HG02763 (cell line): ENCODE measurements around the gene ETV6.
"Not testable (repeated sequence)": the region's sequence is repeated elsewhere in the genome, so short reads cannot be mapped to it uniquely, and the experiment has no call there.

Source experiments
- ATAC-seq: cut with Tn5 transposase; IDR thresholded peaks from one replicate; pipeline ENCODE4 v1.9.1; 2021; ENCODE audit warnings: mild to moderate bottlenecking, moderate library complexity; ENCODE audit not compliant: unreplicated experiment

Gene ETV6

DNA sequence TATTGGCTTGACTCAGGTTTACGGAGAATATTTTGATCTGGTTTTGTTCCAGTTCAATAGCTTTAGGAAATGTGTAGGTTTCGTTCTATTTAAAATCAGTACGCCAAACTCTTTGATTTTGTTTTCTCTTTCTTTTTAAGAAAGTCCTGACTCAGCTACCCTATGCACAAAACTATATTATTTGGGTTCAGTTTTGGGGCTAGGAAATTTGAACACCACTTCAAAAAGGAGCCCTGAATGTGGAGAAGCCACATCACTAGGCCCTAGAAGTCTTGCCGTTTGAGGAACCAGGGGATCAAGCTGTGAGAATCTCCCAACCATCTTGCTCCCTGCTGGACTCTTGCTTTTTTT, 253.0 kb downstream of the ETV6 start:
- ATAC-seq, result no peak

DNA sequence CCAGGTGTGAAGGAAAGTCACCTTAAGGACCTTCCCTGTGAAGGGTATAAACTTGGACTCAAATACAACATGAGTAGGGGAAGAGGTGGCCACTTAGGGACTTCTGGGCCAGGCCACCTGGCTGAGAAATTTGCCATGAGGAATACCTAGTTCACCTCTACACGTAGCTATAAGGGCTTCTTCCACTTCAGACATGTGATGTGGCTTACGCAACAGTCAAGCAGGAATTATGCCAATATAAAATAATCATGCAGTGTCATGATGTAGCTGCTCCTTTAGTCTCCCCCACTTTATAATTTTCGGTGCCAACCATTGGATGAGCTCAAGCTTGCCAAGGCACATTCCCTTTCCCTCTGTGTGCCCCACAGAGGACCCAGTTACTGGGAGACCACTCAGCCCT, 254.7 kb downstream of the ETV6 start:
- no peak for ATAC-seq

DNA sequence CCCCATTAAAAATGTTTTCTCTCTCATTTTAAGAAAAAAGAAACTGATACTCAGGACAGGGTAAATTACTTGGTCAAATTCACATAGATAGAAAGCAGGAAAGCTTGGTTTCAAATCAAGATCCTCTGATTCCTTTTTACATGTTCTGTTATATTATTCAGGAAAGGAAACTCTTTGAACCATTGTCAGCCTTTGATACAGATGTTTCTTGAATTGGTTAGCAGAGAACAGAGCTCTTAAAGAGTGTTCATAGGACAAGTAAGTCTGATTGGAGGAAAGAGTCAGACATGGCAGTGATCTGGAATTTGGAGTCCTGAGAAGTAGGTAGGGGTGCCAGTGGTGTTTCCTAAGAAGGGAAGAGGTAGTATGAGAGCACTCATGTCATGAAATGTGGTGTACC, 256.1 kb downstream of the ETV6 start:
- ATAC-seq, result no peak

DNA sequence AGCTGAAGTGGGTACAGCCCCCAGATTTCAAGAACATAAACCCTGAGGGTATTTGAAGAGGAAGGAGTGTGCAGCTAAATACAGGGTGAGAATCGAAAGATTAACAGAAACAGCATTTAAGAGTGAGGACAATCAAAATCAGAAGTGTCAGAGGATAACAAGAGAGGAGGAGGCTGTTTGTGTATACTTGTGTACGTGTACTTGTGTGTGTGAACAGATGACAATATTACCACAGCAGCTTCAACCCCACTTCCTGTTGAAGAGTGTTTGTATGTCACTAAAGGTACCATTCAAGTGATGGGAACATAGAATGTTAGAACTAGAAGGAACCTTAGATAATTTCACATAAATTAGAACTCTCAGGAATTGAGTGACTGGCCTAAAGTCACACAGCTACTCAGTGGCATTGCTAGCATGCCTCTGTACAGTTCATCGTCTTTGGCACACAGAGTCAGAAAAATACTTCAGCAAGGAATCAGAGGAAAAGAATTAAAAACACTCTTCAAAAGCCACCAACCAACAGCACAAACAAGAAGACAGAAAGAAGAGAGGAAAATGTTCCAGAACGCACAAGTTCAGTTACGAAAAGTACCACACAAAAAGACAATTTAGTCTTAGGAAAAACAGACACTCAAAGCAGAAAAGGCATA, 256.9 kb downstream of the ETV6 start:
- ATAC-seq, result no peak

DNA sequence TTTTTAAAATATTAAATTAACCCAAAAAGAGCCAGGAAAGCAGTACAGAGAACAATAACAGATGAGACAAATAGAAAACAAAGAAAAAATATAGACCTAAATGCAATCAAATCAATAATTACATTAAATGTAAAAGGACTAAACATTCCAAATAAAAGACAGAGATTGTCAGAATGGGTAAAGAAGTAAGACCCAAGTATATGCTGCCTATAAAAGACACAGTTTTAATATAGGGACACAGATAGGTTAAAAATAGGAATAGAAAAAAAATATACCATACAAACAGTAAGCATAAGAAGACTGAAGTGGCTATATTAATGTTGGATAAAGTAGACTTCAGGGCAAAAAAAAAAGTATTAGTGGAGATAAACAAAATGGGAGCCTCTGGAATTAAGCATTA, 258.2 kb downstream of the ETV6 start:
- no peak for ATAC-seq

DNA sequence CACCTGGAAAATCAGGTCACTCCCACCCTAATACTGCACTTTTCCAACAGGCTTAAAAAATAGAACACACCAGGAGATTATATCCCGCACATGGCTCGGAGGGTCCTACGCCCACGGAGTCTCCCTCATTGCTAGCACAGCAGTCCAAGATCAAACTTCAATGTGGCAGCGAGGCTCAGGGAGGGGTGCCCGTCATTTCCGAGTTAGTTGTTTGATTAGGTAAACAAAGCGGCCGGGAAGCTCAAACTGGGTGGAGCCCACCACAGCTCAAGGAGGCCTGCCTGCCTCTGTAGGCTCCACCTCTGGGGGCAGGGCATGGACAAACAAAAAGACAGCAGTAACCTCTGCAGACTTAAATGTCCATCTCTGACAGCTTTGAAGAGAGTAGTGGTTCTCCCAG, 259.9 kb downstream of the ETV6 start:
- ATAC-seq, result not testable (repeated sequence)

DNA sequence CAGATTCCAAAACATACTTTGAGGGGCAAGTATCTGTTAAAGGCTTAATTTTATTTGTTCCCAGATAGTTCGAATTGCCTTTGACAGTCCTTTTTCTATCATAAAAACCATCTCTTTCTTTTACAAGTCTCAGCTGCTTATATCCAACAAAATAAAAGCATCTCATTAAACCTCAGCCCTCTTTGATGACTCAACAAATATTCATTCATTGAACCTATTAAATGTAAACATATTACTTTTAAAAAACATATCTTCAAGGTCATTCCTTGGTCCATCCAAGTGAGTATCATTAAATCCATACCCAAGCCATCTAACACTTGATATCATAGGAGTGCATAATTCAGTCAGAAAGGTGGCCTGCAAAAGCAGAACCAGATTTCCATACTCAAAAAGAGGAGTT, 266.6 kb downstream of the ETV6 start:
- no peak for ATAC-seq

DNA sequence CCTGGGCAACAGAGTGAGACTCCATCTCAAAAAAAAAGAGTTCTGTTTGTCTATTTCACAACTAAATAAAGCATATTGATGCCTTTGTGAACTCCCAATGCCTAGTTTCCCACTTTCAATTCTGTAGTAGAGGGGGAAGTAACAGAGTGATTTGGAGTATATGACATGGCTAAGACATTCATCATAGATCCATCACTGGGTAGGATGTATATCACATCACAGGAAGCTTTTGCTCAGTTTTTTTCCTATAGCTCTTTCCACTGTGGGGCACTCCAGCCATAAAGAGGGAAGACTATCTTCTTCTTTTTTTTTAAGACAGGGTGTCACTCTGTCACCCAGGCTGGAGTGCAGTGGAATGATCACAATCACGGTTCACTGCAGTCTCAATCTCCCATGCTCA, 267.3 kb downstream of the ETV6 start:
- no peak for ATAC-seq

DNA sequence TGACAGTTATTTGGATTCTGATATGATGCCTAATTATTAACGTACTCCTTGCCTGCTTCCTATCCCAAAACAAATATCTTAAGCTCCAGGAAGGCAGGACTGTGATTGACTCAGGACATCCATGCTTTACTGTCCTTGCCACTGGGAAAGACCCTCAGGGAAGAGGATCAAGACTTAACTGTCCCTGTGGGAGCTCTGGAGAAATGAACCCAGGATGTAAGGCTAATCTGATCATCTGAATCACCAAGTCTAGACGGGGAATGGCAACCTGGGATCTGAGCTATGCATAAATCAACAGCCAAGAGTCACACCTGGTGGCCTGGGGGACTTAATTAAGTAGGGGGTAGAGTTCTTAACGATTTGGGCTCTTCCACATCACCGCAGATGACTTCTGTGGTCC, 268.0 kb downstream of the ETV6 start:
- ATAC-seq, result no peak

DNA sequence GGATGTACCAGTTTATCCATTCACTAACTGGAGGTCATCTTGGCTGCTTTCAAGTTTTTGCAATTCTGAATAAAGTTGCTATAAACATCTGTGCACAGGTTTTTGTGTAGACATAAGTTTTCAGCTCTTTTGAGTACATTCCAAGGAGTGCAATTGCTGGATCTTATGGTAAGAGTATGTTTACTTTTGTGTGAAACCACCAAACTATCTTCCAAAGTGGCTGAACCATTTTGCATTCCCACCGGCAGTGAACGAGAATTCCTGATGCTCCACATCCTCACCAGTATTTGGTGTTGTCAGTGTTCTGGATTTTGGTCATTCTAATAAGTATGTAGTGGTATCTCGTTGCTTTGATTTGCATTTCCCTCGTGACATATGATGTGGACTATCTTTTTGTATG, 270.8 kb downstream of the ETV6 start:
- no peak for ATAC-seq

DNA sequence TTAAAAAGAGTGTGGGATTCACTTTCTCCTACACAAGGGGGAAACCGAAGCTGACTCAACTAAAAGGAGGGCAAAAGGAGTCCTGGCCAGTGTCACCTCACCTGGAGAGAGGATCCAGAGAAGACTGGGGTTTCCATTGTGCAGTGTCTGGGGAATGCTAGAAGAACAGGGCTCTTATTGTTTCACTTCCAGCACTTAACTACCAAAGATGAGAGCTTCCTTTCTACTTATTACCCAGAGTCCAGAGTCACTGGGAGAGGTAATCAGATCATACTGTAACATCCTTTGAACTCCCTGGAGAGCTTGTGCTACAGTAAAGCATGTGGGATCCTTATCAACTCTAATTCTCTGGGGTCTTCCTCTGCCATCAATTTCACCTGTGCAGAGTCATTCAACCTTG, 272.9 kb downstream of the ETV6 start:
- no peak for ATAC-seq

DNA sequence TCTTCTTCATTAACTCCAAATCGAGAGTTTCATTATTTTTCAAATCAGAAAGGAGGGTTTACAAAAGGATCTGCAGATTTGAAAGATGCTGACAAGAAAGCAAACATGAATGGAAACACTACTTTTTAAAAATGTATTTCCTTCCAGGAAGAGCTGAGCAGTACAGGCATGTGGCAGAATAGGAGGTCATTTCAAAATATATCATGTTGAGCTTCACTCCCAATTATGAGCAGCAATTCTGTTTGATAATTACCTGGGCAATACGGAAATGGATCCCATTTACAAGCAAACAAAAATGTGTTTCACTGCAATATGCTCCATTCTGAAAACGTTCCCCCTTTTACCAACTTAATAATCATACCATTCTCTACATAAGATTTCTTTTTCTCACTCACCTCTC, 273.6 kb downstream of the ETV6 start:
- ATAC-seq, result no peak

DNA sequence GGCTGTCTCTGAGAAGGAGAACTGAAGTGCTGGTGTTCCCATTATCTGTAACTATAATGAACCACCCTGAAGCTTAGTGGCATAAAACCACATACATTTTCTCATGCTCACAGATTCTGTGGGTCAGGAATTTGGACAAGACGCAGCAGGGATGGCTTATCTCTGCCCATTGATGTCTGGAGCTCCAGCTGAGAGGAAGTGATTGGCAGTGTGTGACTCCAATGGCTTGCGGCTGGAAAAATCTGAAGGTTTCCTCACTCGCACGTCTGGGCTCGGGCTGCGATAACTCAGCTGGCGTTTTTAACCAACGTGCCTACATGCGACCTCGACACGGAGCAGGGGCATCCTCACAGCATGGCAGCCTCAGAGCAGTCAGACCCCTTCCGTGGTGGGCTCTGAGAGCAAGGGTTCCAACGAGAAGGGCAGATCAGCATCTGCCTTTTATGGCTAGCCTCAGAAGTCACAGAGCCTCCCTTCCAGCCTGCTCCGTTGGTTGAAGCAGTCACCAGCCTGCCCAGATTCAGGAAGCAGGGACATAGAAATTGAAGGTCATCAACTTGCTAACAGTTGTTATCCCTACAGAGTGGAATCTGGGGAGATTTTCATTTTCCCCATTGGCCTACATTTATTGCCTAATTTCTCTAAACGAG, 277.9 kb downstream of the ETV6 start:
- no peak for ATAC-seq

DNA sequence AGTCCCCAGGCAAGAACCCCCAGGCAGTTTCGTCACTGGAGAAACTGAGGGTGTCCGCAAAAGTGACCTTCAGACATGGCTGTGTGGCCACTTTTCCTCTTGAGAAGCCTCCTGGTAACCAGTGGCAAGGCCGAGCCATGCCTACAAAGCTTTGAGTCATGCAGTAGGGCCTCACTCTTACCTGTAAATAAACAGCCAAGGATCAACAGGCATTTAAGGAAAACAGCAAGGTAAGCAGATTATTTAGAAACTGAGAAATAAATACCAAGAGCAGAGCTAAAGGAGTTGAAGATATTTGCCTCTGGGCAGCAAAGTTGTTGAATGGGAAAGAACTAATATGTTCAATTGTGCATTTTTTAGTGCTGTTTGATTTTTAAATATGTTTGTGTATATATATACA, 280.2 kb downstream of the ETV6 start:
- ATAC-seq, result no peak

DNA sequence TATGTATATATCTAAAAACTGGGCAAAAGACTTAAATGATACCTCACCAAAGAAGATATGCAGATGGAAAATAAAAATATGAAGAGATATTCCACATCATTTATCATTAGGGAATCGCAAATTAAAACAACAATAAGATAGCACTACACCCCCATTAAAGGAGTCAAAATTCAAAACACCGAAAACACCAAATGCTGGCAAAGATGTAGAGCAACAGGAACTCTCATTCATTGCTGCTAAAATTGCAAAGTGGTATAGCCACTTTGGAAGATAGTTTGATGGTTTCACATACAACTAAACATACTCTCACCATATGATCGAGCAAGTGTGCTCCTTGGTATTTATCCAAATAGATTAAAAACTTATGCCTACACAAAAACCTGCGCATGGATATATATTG, 289.7 kb downstream of the ETV6 start:
- no peak for ATAC-seq

DNA sequence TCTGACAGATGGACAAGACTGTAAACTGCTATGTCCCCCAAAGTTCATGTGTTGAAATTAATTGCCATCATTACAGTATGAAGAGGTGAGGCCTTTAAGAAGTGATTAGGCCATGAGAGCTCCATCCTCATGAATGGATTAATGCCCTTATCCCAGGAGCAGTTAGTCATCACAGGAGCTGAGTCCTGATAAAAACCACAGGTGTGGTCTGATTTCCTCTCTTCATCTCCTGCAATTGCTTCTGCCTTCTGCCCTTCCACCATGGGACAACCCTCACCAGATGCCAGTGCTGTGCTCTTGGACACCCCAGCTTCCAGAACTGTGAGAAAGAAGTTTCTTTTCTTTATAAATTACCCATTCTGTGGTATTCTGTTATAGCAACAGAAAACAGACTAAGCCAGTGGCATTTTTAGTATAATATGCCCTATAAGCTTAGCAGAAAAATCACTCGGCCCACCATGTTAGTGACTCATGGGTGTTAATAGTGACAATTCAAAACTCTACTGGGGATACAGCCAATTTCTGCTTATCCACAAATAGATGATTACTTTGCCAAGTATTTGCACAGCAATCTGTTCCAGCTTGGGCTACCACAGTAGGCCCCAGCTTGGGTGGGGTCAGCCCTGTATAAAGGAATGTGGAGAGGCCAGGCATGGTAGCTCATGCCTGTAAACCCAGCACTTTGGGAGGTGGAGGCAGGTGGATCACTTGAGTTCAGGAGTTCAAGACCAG, 292.3 kb downstream of the ETV6 start:
- ATAC-seq, result no peak

DNA sequence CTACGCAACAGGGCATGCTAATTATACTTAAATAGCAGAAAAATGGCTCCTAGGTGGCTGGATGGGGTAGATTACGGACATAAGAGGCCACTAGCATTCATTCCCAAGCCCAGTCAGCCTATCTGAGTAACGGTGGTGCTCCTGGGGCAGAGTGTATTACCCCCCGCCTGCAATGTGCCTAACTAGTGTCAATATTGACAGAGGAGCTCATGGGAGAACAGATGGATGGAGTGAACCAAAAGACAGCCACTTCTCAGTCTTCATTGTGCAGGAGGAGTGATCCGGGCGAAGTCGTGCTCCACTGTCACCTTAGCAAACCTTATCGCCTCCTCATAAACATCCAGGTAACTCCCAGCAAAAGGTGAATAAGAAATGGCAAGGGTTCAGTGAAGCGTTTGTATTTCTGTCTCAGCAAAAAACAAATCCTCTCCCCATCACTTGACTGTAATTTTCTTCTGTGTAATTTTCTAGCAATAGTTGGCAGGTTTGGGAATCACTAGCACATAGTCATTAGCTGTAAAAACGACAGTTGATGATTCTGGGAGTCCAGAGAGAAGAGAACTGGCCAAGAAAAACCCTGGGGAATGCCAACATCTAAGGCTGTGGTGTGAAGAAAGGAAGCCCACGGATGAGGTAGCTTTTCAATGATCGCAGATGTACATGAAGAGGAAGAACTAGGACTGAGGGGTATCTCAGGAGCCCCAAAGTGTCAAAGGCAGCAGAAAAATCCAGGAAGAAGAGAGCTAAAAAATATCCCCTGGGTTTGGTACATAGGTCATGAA, 294.6 kb downstream of the ETV6 start:
- ATAC-seq, result no peak
